Spleen (tissue), 11 donors: ENCODE results near the gene OR2T35. TPM values are rescaled to one million over a fixed set of nuclear protein-coding genes. Genes with fewer than 3 reads are reported as not detected.

Source experiments
- DNase-seq: peaks from one replicate; pipeline ENCODE4 v3.0.0-alpha.2; 2020
- H3K27ac ChIP-seq, 8 donors: fragments of 200-600 bp; sonication (generic) in 7 of 8; 1 replicate in 4 of 8; 2 replicates in 4 of 8; pipeline versions ENCODE4 v1.5.0 to v1.8.0; 2016 to 2021; ENCODE audit warnings: inconsistent platforms in 4 of 8, mild to moderate bottlenecking in 4 of 8, moderate library complexity in 1 of 8
- H3K27me3 ChIP-seq, 7 donors: fragments of 200-600 bp; sonication (generic) in 6 of 7; replicated peaks in 1 of 7; 1 replicate in 4 of 7; 2 replicates in 3 of 7; pipeline versions ENCODE4 v1.5.0 to v1.8.0; 2016 to 2021; ENCODE audit warnings: inconsistent platforms in 3 of 7, mild to moderate bottlenecking in 1 of 7
- H3K36me3 ChIP-seq, 6 donors: fragments of 200-600 bp; sonication (generic) in 5 of 6; 1 replicate in 4 of 6; 2 replicates in 2 of 6; pipeline versions ENCODE4 v1.5.0 to v1.8.0; 2016 to 2021; ENCODE audit warnings: inconsistent platforms in 2 of 6
- H3K4me1 ChIP-seq, 6 donors: fragments of 200-600 bp; sonication (generic) in 5 of 6; 1 replicate in 3 of 6; 2 replicates in 3 of 6; pipeline versions ENCODE4 v1.5.0 to v1.8.0; 2016 to 2021; ENCODE audit warnings: inconsistent platforms in 3 of 6
- H3K4me3 ChIP-seq, 8 donors: fragments of 200-600 bp; sonication (generic) in 7 of 8; 1 replicate in 4 of 8; 2 replicates in 4 of 8; pipeline versions ENCODE4 v1.5.0 to v1.8.0; 2016 to 2021; ENCODE audit warnings: inconsistent platforms in 4 of 8, mild to moderate bottlenecking in 4 of 8, moderate library complexity in 2 of 8
- H3K9me3 ChIP-seq, 8 donors: fragments of 200-600 bp; sonication (generic) in 7 of 8; 1 replicate in 4 of 8; 2 replicates in 4 of 8; pipeline versions ENCODE4 v1.5.0 to v1.8.0; 2016 to 2021; ENCODE audit warnings: inconsistent platforms in 4 of 8
- POLR2A ChIP-seq, 3 donors: fragments of 450-650 bp; IDR thresholded peaks; one replicate each; pipeline ENCODE4 v1.5.1; 2017; ENCODE audit warnings: antibody characterized with exemption in 3 of 3, mild to moderate bottlenecking in 1 of 3
- POLR2AphosphoS5 ChIP-seq, 3 donors: sonication (generic); formaldehyde crosslinking; IDR thresholded peaks; one replicate each; pipeline ENCODE4 v1.5.1; 2017; ENCODE audit warnings: antibody characterized with exemption in 3 of 3
- WGBS, 5 donors: extraction: QIAGEN DNeasy Blood & Tissue Kit in 3 of 5; methylation state at CpG; one replicate each; pipeline versions ENCODE4 v1.1.5 to v1.1.7; 2013 to 2018; 5-methylcytosine and 5-hydroxymethylcytosine counted together
- intact Hi-C: fragments of 100-400 bp; cut with DNase I; formaldehyde crosslinking; loops from one replicate; pipeline ENCODE4 v1.15.0; 2023; ENCODE audit warnings: low total_unique reads
- polyA plus RNA-seq, 3 donors: library from polyadenylated mRNA; stranded (reverse); fragments of 200-250 nt; gene quantifications; one replicate each; pipeline ENCODE4 v1.2.1, GENCODE V29; 2013
- small RNA-seq, 4 donors: library from RNA; depleted of rRNA; stranded (forward); fragments of <200 nt; gene quantifications; one replicate each; pipeline ENCODE3, GENCODE V24; 2016
- total RNA-seq, 7 donors: library from RNA; depleted of rRNA in 3 of 7; stranded (reverse); fragments of >200 nt in 3 of 7; fragmentation: NEBNext Ultra II Directional in 4 of 7; extraction: Animal tissue kit (Norgen Biotek cat#: 25700) in 4 of 7; gene quantifications; one replicate each; pipeline versions ENCODE4 v1.1.0 to v1.2.1, GENCODE V29; 2016 to 2021
- TF ChIP-seq, protein P1 (sequence below), 11 experiments: fragments of 200-600 bp in 7 of 11; fragments of 450-650 bp in 4 of 11; sonication (generic) in 4 of 11; IDR thresholded peaks in 8 of 11; conservative IDR thresholded peaks in 3 of 11; 1 replicate in 7 of 11; 2 replicates in 4 of 11; pipeline versions ENCODE4 v1.4.0 to v1.8.0; 2016 to 2021; ENCODE audit warnings: antibody characterized with exemption in 11 of 11, inconsistent platforms in 4 of 11, mild to moderate bottlenecking in 1 of 11
- donor health status: healthy with polysubstance abuse.
- donor health status: DM: no; HTN: no; CAD: no; lungs with moderate emphysema.
- donor health status: DM: no; HTN: no; CAD: no.
- donor health status: Bipolar disorder and iron deficiency.
- donor health status: healthy.
- donor health status: DM: no; HTN: no; CAD: no.
- donor health status: DM: yes; HTN: yes; CAD: no.

OR2T35 gene
- total and polyA plus RNA-seq, 10 donors: 0.19 to 0.68 (median 0.34) TPM; not detected in 5

DNA sequence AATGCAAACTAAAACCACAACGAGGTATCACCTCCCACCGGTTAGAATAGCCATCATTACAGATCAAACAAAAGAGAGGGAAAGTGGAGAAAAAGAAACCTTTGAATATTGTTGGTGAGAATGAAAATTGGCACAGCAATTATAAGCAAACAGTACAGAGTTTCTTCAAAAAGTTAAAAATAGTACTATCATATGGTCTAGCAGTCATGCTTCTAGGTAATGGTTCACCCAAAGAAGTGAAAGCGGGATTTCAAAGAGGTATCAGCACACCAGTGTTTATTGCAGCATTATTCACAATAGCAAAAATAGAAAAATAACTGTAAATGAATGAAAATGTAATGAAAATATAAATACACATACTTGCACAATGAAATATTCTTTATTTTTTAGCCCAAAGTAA is 55.7 kb downstream of the OR2T35 start:
- WGBS, 5 donors: 78 to 94% (median 85%) methylated on average over 3 of the region's 3 CpGs
- intact Hi-C loops: no loop called here

More for the DNA sequence above, 55.7 kb downstream of the OR2T35 start:
- no peaks in the 10 kb centered on the region for H3K36me3 ChIP-seq
- no peak overlapping the region for H3K27ac ChIP-seq
- no peaks in the 10 kb centered on the region for H3K27me3 ChIP-seq
- TF ChIP-seq POLR2AphosphoS5 (IDR thresholded peaks at IDR 0.05) (no peak), POLR2A (IDR thresholded peaks at IDR 0.05) (no peak)
- TF ChIP-seq, protein P1, sequence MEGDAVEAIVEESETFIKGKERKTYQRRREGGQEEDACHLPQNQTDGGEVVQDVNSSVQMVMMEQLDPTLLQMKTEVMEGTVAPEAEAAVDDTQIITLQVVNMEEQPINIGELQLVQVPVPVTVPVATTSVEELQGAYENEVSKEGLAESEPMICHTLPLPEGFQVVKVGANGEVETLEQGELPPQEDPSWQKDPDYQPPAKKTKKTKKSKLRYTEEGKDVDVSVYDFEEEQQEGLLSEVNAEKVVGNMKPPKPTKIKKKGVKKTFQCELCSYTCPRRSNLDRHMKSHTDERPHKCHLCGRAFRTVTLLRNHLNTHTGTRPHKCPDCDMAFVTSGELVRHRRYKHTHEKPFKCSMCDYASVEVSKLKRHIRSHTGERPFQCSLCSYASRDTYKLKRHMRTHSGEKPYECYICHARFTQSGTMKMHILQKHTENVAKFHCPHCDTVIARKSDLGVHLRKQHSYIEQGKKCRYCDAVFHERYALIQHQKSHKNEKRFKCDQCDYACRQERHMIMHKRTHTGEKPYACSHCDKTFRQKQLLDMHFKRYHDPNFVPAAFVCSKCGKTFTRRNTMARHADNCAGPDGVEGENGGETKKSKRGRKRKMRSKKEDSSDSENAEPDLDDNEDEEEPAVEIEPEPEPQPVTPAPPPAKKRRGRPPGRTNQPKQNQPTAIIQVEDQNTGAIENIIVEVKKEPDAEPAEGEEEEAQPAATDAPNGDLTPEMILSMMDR (IDR thresholded peaks at IDR 0.05 in 8 of 11, conservative IDR thresholded peaks at IDR 0.05 in 3 of 11): no peak
- no peaks in the 10 kb centered on the region for H3K9me3 ChIP-seq
- DNase-seq: no peak
- H3K4me3 ChIP-seq: no peak overlapping the region
- no peaks in the 10 kb centered on the region for H3K4me1 ChIP-seq

Small RNAs within 50 kb of the gene (small RNA-seq; reads per million reads assigned to genes)
- gene RF00019: 0 reads per million in 4 donors

Other genes starting within 250 kb of the OR2T35 start
- gene OR2T1, start 242.2 kb downstream of the OR2T35 start, total RNA-seq: not detected
- not detected for gene OR2T1, start 242.2 kb downstream of the OR2T35 start, polyA plus RNA-seq
- 1 to 10 TPM in 1 of 7 donors, under 1 TPM in 6; 0.26 to 1.0 (median 0.51) TPM for gene OR2T2, start 199.6 kb downstream of the OR2T35 start, total RNA-seq
- not detected for gene OR2T2, start 199.6 kb downstream of the OR2T35 start, polyA plus RNA-seq
- gene OR2T3, start 171.9 kb downstream of the OR2T35 start, total RNA-seq: under 1 TPM in 2 of 7 donors, not detected in 5; 0.63 to 0.77 TPM
- gene OR2T3, start 171.9 kb downstream of the OR2T35 start, polyA plus RNA-seq: not detected
- not detected for gene OR2T5, start 156.7 kb downstream of the OR2T35 start, total RNA-seq
- gene OR2T5, start 156.7 kb downstream of the OR2T35 start, polyA plus RNA-seq: not detected
- under 1 TPM; 0.09 to 0.85 (median 0.39) TPM for gene OR2G6, start 137.2 kb downstream of the OR2T35 start, total RNA-seq
- not detected for gene OR2G6, start 137.2 kb downstream of the OR2T35 start, polyA plus RNA-seq
- 1 to 10 TPM in 1 of 7 donors, under 1 TPM in 6; 0.24 to 1.0 (median 0.66) TPM for gene OR2T29, start 82.5 kb downstream of the OR2T35 start, total RNA-seq
- gene OR2T29, start 82.5 kb downstream of the OR2T35 start, polyA plus RNA-seq: under 1 TPM in 1 of 3 donors, not detected in 2; 0.07 TPM
- gene OR2T34, start 70.5 kb downstream of the OR2T35 start, total RNA-seq: 1 to 10 TPM in 1 of 7 donors, under 1 TPM in 3, not detected in 3; 0.37 to 2.7 (median 0.81) TPM
- not detected for gene OR2T34, start 70.5 kb downstream of the OR2T35 start, polyA plus RNA-seq
- 1 to 10 TPM in 3 of 7 donors, under 1 TPM in 3, not detected in 1; 0.12 to 2.8 (median 0.80) TPM for gene OR2T10, start 47.6 kb downstream of the OR2T35 start, total RNA-seq
- under 1 TPM in 2 of 3 donors, not detected in 1; 0.03 to 0.20 TPM for gene OR2T10, start 47.6 kb downstream of the OR2T35 start, polyA plus RNA-seq
- 1 to 10 TPM in 4 of 7 donors, under 1 TPM in 2, not detected in 1; 0.21 to 3.6 (median 1.3) TPM for gene OR2T11, start 10.2 kb downstream of the OR2T35 start, total RNA-seq
- gene OR2T11, start 10.2 kb downstream of the OR2T35 start, polyA plus RNA-seq: under 1 TPM in 2 of 3 donors, not detected in 1; 0.02 to 0.06 TPM
- gene OR2T27, start 10.2 kb upstream of the OR2T35 start, total RNA-seq: not detected
- not detected for gene OR2T27, start 10.2 kb upstream of the OR2T35 start, polyA plus RNA-seq
- gene OR14I1, start 57.5 kb upstream of the OR2T35 start, total RNA-seq: not detected
- gene OR14I1, start 57.5 kb upstream of the OR2T35 start, polyA plus RNA-seq: not detected
- gene LYPD8, start 110.5 kb upstream of the OR2T35 start, total RNA-seq: under 1 TPM in 2 of 7 donors, not detected in 5; 0.37 to 0.54 TPM
- under 1 TPM; 0.09 to 0.17 (median 0.16) TPM for gene LYPD8, start 110.5 kb upstream of the OR2T35 start, polyA plus RNA-seq
- gene SH3BP5L, start 180.6 kb upstream of the OR2T35 start, total RNA-seq: 10 to 100 TPM; 29.1 to 43.3 (median 30.7) TPM
- 10 to 100 TPM; 10.1 to 23.1 (median 11.3) TPM for gene SH3BP5L, start 180.6 kb upstream of the OR2T35 start, polyA plus RNA-seq
- gene ZNF672, start 192.9 kb upstream of the OR2T35 start, total RNA-seq: 10 to 100 TPM; 32.6 to 43.1 (median 41.3) TPM
- gene ZNF672, start 192.9 kb upstream of the OR2T35 start, polyA plus RNA-seq: 10 to 100 TPM; 13.2 to 19.8 (median 16.6) TPM
- gene ZNF692, start 213.8 kb upstream of the OR2T35 start, total RNA-seq: 10 to 100 TPM; 33.5 to 81.1 (median 45.9) TPM
- 100 to 1,000 TPM in 2 of 3 donors, 10 to 100 TPM in 1; 57.1 to 138 (median 125) TPM for gene ZNF692, start 213.8 kb upstream of the OR2T35 start, polyA plus RNA-seq